GM12878 (cell line): ENCODE results near the gene BCAS2. TPM values are rescaled to one million over a fixed set of nuclear protein-coding genes. Genes with fewer than 3 reads are reported as not detected.

Experiments
- polyA plus RNA-seq, 11 experiments: library from polyadenylated mRNA; depleted of rRNA in 4 of 11; unstranded in 6 of 11; stranded (reverse) in 5 of 11; fragments of >200 nt; fragmentation: Nextera tagmentation in 4 of 11; fragmentation: Illumina TruSeq in 1 of 11; extraction: Ambion mirVana in 4 of 11; extraction: Trizol in 1 of 11; gene quantifications; 1 replicate in 1 of 11; 2 replicates in 10 of 11; pipeline versions ENCODE4 v1.2.1 to v1.2.3, GENCODE V29; 2011 to 2016; ENCODE audit warnings: inconsistent platforms in 2 of 11, missing spikeins in 2 of 11, low read depth in 1 of 11
- total RNA-seq, 4 experiments: library from RNA; depleted of rRNA in 3 of 4; stranded (reverse); fragments of >200 nt in 3 of 4; fragmentation: Illumina TruSeq in 1 of 4; extraction: Trizol in 1 of 4; gene quantifications; 2 replicates each; pipeline versions ENCODE4 v1.2.1 to v1.2.3, GENCODE V29; 2013 to 2021

The BCAS2 gene
- total and polyA plus RNA-seq, 10 of the 15 experiments (the other 5 are each of a cell fraction or from before 2014, with no cell fraction given), result 37.3 to 129 (median 60.7) TPM

Other genes with a start within 250 kb of the BCAS2 start
- 27.7 and 40.3 TPM in 2 replicates for gene TRIM33, start 70.4 kb downstream of the BCAS2 start, total RNA-seq (2014; rRNA removed)
- 28.2 and 36.1 TPM in 2 replicates for gene TRIM33, start 70.4 kb downstream of the BCAS2 start, total RNA-seq (2014; rRNA removed; fragmentation: Illumina TruSeq; extraction: Trizol)
- 24.9 and 28.7 TPM in 2 replicates for gene TRIM33, start 70.4 kb downstream of the BCAS2 start, total RNA-seq (2021)
- 32.7 and 35.6 TPM in 2 replicates for gene TRIM33, start 70.4 kb downstream of the BCAS2 start, polyA plus RNA-seq (2011; rRNA removed)
- 27.3 and 36.5 TPM in 2 replicates for gene TRIM33, start 70.4 kb downstream of the BCAS2 start, polyA plus RNA-seq (2014; fragmentation: Illumina TruSeq; extraction: Trizol)
- gene TRIM33, start 70.4 kb downstream of the BCAS2 start, polyA plus RNA-seq (2014; fragmentation: Nextera tagmentation; extraction: Ambion mirVana), result 10 to 100 TPM in 1 of 2 experiments, 1 to 10 TPM in 1; 9.0 to 10.6 TPM
- 16.8 and 23.4 TPM in 2 replicates for gene TRIM33, start 70.4 kb downstream of the BCAS2 start, polyA plus RNA-seq (2014; rRNA removed)
- gene TRIM33, start 70.4 kb downstream of the BCAS2 start, polyA plus RNA-seq (2016; fragmentation: Nextera tagmentation; extraction: Ambion mirVana), result 10 to 100 TPM; 12.8 to 16.6 TPM
- gene DENND2C, start 88.4 kb upstream of the BCAS2 start, total RNA-seq (2014; rRNA removed), result 0.06 TPM in 1 of 2 replicates, not detected in the other
- 0.04 and 0.09 TPM in 2 replicates for gene DENND2C, start 88.4 kb upstream of the BCAS2 start, total RNA-seq (2014; rRNA removed; fragmentation: Illumina TruSeq; extraction: Trizol)
- gene DENND2C, start 88.4 kb upstream of the BCAS2 start, total RNA-seq (2021), result 0.08 TPM in 1 of 2 replicates, not detected in the other
- gene DENND2C, start 88.4 kb upstream of the BCAS2 start, polyA plus RNA-seq (2011; rRNA removed), result 0.01 and 0.09 TPM in 2 replicates
- 0.08 and 0.10 TPM in 2 replicates for gene DENND2C, start 88.4 kb upstream of the BCAS2 start, polyA plus RNA-seq (2014; fragmentation: Illumina TruSeq; extraction: Trizol)
- gene DENND2C, start 88.4 kb upstream of the BCAS2 start, polyA plus RNA-seq (2014; fragmentation: Nextera tagmentation; extraction: Ambion mirVana), result not detected
- 0.03 and 0.06 TPM in 2 replicates for gene DENND2C, start 88.4 kb upstream of the BCAS2 start, polyA plus RNA-seq (2014; rRNA removed)
- under 1 TPM in 1 of 2 experiments, not detected in 1; 0.07 TPM for gene DENND2C, start 88.4 kb upstream of the BCAS2 start, polyA plus RNA-seq (2016; fragmentation: Nextera tagmentation; extraction: Ambion mirVana)
- gene AMPD1, start 113.9 kb upstream of the BCAS2 start, total RNA-seq (2014; rRNA removed), result not detected in 2 replicates
- not detected in 2 replicates for gene AMPD1, start 113.9 kb upstream of the BCAS2 start, total RNA-seq (2014; rRNA removed; fragmentation: Illumina TruSeq; extraction: Trizol)
- not detected in 2 replicates for gene AMPD1, start 113.9 kb upstream of the BCAS2 start, total RNA-seq (2021)
- not detected in 2 replicates for gene AMPD1, start 113.9 kb upstream of the BCAS2 start, polyA plus RNA-seq (2011; rRNA removed)
- gene AMPD1, start 113.9 kb upstream of the BCAS2 start, polyA plus RNA-seq (2014; fragmentation: Illumina TruSeq; extraction: Trizol), result 0.12 TPM in 1 of 2 replicates, not detected in the other
- not detected for gene AMPD1, start 113.9 kb upstream of the BCAS2 start, polyA plus RNA-seq (2014; fragmentation: Nextera tagmentation; extraction: Ambion mirVana)
- 0.14 TPM in 1 of 2 replicates, not detected in the other for gene AMPD1, start 113.9 kb upstream of the BCAS2 start, polyA plus RNA-seq (2014; rRNA removed)
- gene AMPD1, start 113.9 kb upstream of the BCAS2 start, polyA plus RNA-seq (2016; fragmentation: Nextera tagmentation; extraction: Ambion mirVana), result under 1 TPM in 1 of 2 experiments, not detected in 1; 0.30 TPM
- 65.7 and 81.7 TPM in 2 replicates for gene NRAS, start 135.2 kb upstream of the BCAS2 start, total RNA-seq (2014; rRNA removed)
- 71.3 and 72.0 TPM in 2 replicates for gene NRAS, start 135.2 kb upstream of the BCAS2 start, total RNA-seq (2014; rRNA removed; fragmentation: Illumina TruSeq; extraction: Trizol)
- gene NRAS, start 135.2 kb upstream of the BCAS2 start, total RNA-seq (2021), result 48.6 and 49.9 TPM in 2 replicates
- gene NRAS, start 135.2 kb upstream of the BCAS2 start, polyA plus RNA-seq (2011; rRNA removed), result 73.2 and 110 TPM in 2 replicates
- 67.0 and 91.3 TPM in 2 replicates for gene NRAS, start 135.2 kb upstream of the BCAS2 start, polyA plus RNA-seq (2014; fragmentation: Illumina TruSeq; extraction: Trizol)
- 10 to 100 TPM; 31.7 to 33.0 TPM for gene NRAS, start 135.2 kb upstream of the BCAS2 start, polyA plus RNA-seq (2014; fragmentation: Nextera tagmentation; extraction: Ambion mirVana)
- 31.6 and 36.7 TPM in 2 replicates for gene NRAS, start 135.2 kb upstream of the BCAS2 start, polyA plus RNA-seq (2014; rRNA removed)
- 10 to 100 TPM; 66.7 to 68.1 TPM for gene NRAS, start 135.2 kb upstream of the BCAS2 start, polyA plus RNA-seq (2016; fragmentation: Nextera tagmentation; extraction: Ambion mirVana)
- gene CSDE1, start 176.4 kb upstream of the BCAS2 start, total RNA-seq (2014; rRNA removed), result 263 and 310 TPM in 2 replicates
- 390 and 393 TPM in 2 replicates for gene CSDE1, start 176.4 kb upstream of the BCAS2 start, total RNA-seq (2014; rRNA removed; fragmentation: Illumina TruSeq; extraction: Trizol)
- 389 and 404 TPM in 2 replicates for gene CSDE1, start 176.4 kb upstream of the BCAS2 start, total RNA-seq (2021)
- 294 and 451 TPM in 2 replicates for gene CSDE1, start 176.4 kb upstream of the BCAS2 start, polyA plus RNA-seq (2011; rRNA removed)
- 321 and 392 TPM in 2 replicates for gene CSDE1, start 176.4 kb upstream of the BCAS2 start, polyA plus RNA-seq (2014; fragmentation: Illumina TruSeq; extraction: Trizol)
- 100 to 1,000 TPM; 130 to 143 TPM for gene CSDE1, start 176.4 kb upstream of the BCAS2 start, polyA plus RNA-seq (2014; fragmentation: Nextera tagmentation; extraction: Ambion mirVana)
- 160 and 185 TPM in 2 replicates for gene CSDE1, start 176.4 kb upstream of the BCAS2 start, polyA plus RNA-seq (2014; rRNA removed)
- 100 to 1,000 TPM; 226 to 229 TPM for gene CSDE1, start 176.4 kb upstream of the BCAS2 start, polyA plus RNA-seq (2016; fragmentation: Nextera tagmentation; extraction: Ambion mirVana)
- 67.0 and 71.3 TPM in 2 replicates for gene SIKE1, start 199.1 kb upstream of the BCAS2 start, total RNA-seq (2014; rRNA removed)
- 34.3 and 35.6 TPM in 2 replicates for gene SIKE1, start 199.1 kb upstream of the BCAS2 start, total RNA-seq (2014; rRNA removed; fragmentation: Illumina TruSeq; extraction: Trizol)
- gene SIKE1, start 199.1 kb upstream of the BCAS2 start, total RNA-seq (2021), result 43.3 and 45.1 TPM in 2 replicates
- 47.7 and 78.7 TPM in 2 replicates for gene SIKE1, start 199.1 kb upstream of the BCAS2 start, polyA plus RNA-seq (2011; rRNA removed)
- 23.3 and 27.7 TPM in 2 replicates for gene SIKE1, start 199.1 kb upstream of the BCAS2 start, polyA plus RNA-seq (2014; fragmentation: Illumina TruSeq; extraction: Trizol)
- 10 to 100 TPM; 10.4 to 12.8 TPM for gene SIKE1, start 199.1 kb upstream of the BCAS2 start, polyA plus RNA-seq (2014; fragmentation: Nextera tagmentation; extraction: Ambion mirVana)
- gene SIKE1, start 199.1 kb upstream of the BCAS2 start, polyA plus RNA-seq (2014; rRNA removed), result 51.6 and 55.3 TPM in 2 replicates
- gene SIKE1, start 199.1 kb upstream of the BCAS2 start, polyA plus RNA-seq (2016; fragmentation: Nextera tagmentation; extraction: Ambion mirVana), result 10 to 100 TPM; 59.0 to 60.3 TPM